Activated CD4-positive, alpha-beta memory T cell treated with anti-CD3 and anti-CD28 coated beads, Interleukin-2, amount 10 ng/mL, durations not matched to agents 7 days and 5 days (primary cell): ENCODE data around the gene LZTS2. TPM values are rescaled to one million over a fixed set of nuclear protein-coding genes. Genes with fewer than 3 reads are reported as not detected.
A peak's percentile ranks its signal among the peaks of the same experiment; 100 is the strongest.

Experiments
- CTCF ChIA-PET: fragments of 350-600 bp; sonication (Branson Sonifier 250); formaldehyde crosslinking; loops from one replicate; lab custom pipeline; 2021; ENCODE audit warnings: antibody characterized with exemption, inconsistent platforms; lab: Charles Lee
- POLR2A ChIA-PET: fragments of 350-600 bp; sonication (Branson Sonifier 250); formaldehyde crosslinking; loops from one replicate; lab custom pipeline; 2021; ENCODE audit warnings: antibody characterized with exemption; lab: Charles Lee
- DNase-seq: peaks from one replicate; pipeline ENCODE4 v3.0.0-alpha.2; 2020
- H3K27ac Mint-ChIP-seq: one replicate; pipeline ENCODE4 v1.8.0; 2021; ENCODE audit warnings: mild to moderate bottlenecking, mixed read lengths
- H3K27me3 Mint-ChIP-seq: one replicate; pipeline ENCODE4 v1.8.0; 2021; ENCODE audit warnings: mixed read lengths
- H3K36me3 Mint-ChIP-seq: one replicate; pipeline ENCODE4 v1.8.0; 2021; ENCODE audit warnings: low read depth, mixed read lengths
- H3K4me1 Mint-ChIP-seq: one replicate; pipeline ENCODE4 v1.8.0; 2021; ENCODE audit warnings: mixed read lengths
- H3K4me3 Mint-ChIP-seq: one replicate; pipeline ENCODE4 v1.8.0; 2021; ENCODE audit warnings: mild to moderate bottlenecking, mixed read lengths
- H3K9me3 Mint-ChIP-seq: one replicate; pipeline ENCODE4 v1.8.0; 2021; ENCODE audit warnings: mixed read lengths
- total RNA-seq, 2 experiments: library from RNA; stranded (reverse); gene quantifications; one replicate each; pipeline ENCODE4 v1.2.3, GENCODE V29; 2021

Gene LZTS2
- total RNA-seq, 2 experiments from 2014 or later = 17.3 to 18.5 TPM

GRCh38 chr10:100981178-100981772, 18.3 kb upstream of the LZTS2 start:
- Mint-ChIP-seq H3K36me3 (peaks cover 3% of the 10 kb centered on the region), H3K4me3 (no peak overlapping the region), H3K9me3 (no peaks in the 10 kb centered on the region), H3K27ac (no peak overlapping the region), H3K4me1 (peaks cover 9% of the 10 kb centered on the region), H3K27me3 (no peaks in the 10 kb centered on the region)
- ChIA-PET CTCF (interaction anchor here (0.7 to 0.9 kb wide), 2 partner anchors 16 to 26 kb away, joined by 3 read pairs; no protein-coding TSS in a partner anchor), POLR2A (no interaction called here)
- no peak for DNase-seq

- Mint-ChIP-seq H3K9me3 (no peaks in the 10 kb centered on the region), H3K4me1 (peaks cover 27% of the 10 kb centered on the region), H3K4me3 (no peak overlapping the region), H3K27ac (no peak overlapping the region), H3K36me3 (peaks cover 7% of the 10 kb centered on the region), H3K27me3 (no peaks in the 10 kb centered on the region)
- DNase-seq = no peak
- POLR2A ChIA-PET = no interaction called here
- CTCF ChIA-PET = no interaction called here
These were observed 16.4 kb upstream of the LZTS2 start for GRCh38 chr10:100982916-100983830.

DNA sequence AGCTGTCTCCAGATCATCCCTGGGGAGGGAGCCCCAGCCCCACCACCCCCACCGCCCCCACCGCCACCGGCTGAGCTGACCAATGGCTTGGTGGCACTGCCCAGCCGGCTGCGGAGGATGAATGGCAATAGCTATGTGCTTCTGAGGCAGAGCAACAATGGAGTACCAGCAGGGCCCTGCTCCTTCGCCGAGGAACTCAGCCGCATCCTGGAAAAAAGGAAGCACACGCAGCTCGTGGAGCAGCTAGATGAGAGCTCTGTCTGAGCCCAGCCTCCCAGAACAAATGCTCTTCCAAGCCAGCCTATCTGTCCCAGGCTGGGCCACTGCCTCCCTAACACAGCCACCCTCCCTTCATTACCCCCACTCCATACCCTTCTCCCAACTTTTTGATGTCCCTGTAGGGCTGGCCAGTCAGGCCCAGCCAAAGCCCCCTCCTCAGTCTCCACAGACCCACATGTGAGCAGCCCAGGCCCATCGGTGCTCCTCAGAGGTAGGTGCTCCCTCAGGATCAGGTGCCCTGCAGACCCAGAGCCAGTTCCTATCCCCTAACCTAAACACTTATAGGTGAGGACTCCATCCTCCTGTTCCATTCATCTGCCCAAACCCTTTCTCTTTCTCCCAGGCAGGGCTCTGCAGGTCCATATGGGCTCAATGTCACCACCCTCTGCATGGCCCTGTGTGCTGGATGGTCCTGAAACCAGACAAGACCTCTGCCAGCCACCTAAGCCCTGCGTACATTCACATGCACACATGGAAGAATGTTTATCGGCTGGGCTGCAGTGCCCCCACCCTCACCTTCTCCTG, 15.5 kb upstream of the LZTS2 start:
- Mint-ChIP-seq H3K27ac (no peak overlapping the region), H3K4me1 (peaks cover 27% of the 10 kb centered on the region), H3K4me3 (no peak overlapping the region), H3K27me3 (no peaks in the 10 kb centered on the region), H3K36me3 (peaks cover 7% of the 10 kb centered on the region), H3K9me3 (no peaks in the 10 kb centered on the region)
- POLR2A ChIA-PET = no interaction called here
- CTCF ChIA-PET = interaction anchor here (1.3 kb wide), 1 partner anchor 14 kb away, joined by 7 read pairs; no protein-coding TSS in a partner anchor
- no peak for DNase-seq

GRCh38 chr10:100984672-100985177, 14.9 kb upstream of the LZTS2 start:
- ChIA-PET POLR2A (no interaction called here), CTCF (interaction anchor here (1.3 kb wide), 1 partner anchor 13 kb away, joined by 7 read pairs; no protein-coding TSS in a partner anchor)
- Mint-ChIP-seq H3K4me3 (no peak overlapping the region), H3K36me3 (peaks cover 7% of the 10 kb centered on the region), H3K9me3 (no peaks in the 10 kb centered on the region), H3K27me3 (no peaks in the 10 kb centered on the region), H3K4me1 (peaks cover 27% of the 10 kb centered on the region), H3K27ac (no peak overlapping the region)
- DNase-seq = no peak

DNA sequence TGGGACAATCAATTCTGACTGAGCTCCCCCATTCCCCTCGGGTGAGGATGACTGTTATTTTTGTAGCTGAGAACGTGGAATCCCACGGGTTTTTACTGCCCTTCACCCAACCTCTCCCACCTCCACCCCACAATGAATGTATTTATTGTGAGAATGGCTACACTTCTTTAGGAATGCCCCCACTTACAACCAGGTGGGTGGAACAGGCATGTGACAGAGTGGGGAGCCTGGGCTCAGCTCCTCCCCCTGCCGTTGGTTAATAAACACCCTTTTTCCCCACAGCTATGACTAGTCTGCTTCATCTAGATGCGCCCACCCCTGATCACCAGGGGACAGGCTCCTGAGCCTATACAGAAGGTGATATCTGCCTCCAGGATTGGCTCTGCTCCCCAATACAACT, 14.3 kb upstream of the LZTS2 start:
- no peak for DNase-seq
- H3K27ac Mint-ChIP-seq = no peak overlapping the region
- H3K4me1 Mint-ChIP-seq = peaks cover 29% of the 10 kb centered on the region
- POLR2A ChIA-PET = interaction anchor here (0.9 kb wide), 1 partner anchor 27 kb away, joined by 3 read pairs; no protein-coding TSS in a partner anchor
- CTCF ChIA-PET = interaction anchor here (1.3 to 2.7 kb wide), 2 partner anchors 12 to 29 kb away, joined by 7 to 11 read pairs; no protein-coding TSS in a partner anchor
- H3K9me3 Mint-ChIP-seq = no peaks in the 10 kb centered on the region
- peaks cover 8% of the 10 kb centered on the region for H3K36me3 Mint-ChIP-seq
- no peak overlapping the region for H3K4me3 Mint-ChIP-seq
- H3K27me3 Mint-ChIP-seq = no peaks in the 10 kb centered on the region

- H3K27ac Mint-ChIP-seq = peak overlapping the region; percentile 81
- CTCF ChIA-PET = interaction anchor here (2.7 kb wide), 1 partner anchor 28 kb away, joined by 11 read pairs; no protein-coding TSS in a partner anchor
- POLR2A ChIA-PET = interaction anchor here (0.9 to 3.3 kb wide), 2 partner anchors 11 to 73 kb away, joined by 4 to 27 read pairs; no protein-coding TSS in a partner anchor
These were observed 13.0 kb upstream of the LZTS2 start for GRCh38 chr10:100986623-100986951.

DNA sequence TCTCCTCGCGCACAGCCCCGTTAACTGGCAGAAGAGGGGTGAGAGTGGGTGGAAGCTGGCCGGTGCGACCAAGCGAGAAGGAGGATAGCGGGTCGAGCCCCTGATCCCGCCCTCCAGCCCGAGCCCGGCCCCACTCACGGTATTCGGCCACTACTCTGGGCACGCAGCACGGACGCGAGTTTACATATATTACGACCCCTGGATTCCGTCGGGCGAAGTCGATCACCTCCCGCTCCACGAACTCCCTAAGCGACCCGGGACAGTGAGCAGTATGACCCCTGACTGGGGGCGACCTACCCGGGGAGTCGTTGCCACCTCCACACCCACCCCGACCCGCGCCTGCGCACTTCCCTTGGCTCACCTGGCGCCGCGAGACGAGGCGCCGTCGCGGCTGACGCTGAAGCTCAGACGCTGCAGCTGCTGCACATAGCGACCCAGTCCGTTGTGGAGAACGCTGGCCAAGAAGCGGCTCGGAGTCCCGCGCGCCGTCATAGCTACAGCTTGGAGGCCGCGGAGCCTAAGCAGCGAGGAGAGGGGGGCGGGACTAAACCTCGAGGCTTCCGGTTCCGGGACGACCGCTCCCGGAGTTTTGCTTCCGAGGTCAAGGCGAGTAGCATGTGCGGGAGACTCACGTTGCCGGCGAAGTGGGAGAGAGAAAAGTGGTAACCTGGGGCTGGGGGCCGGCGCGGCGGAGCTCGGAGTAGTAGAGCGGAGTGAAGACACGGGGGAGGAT, 12.5 kb upstream of the LZTS2 start, which contains the start of the genes MRPL43 and TWNK:
MRPL43 (minus strand) TSS at position 546 of the 733 bp plus-strand sequence; CDS start at position 492, 54 bp downstream.
TWNK (plus strand) TSS at position 592 of the 733 bp plus-strand sequence. CDS start 668 bp downstream, outside the sequence.
- Mint-ChIP-seq H3K9me3 (no peaks in the 10 kb centered on the region), H3K27ac (peak within 1 kb of the TSS; percentile 81), H3K36me3 (peaks cover 19% of the 10 kb centered on the region), H3K4me3 (peak within 1 kb of the TSS; percentile 85), H3K27me3 (no peaks in the 10 kb centered on the region), H3K4me1 (peaks cover 33% of the 10 kb centered on the region)
- ChIA-PET CTCF (interaction anchor here (0.8 to 3.0 kb wide), 4 partner anchors 10 to 118 kb away, joined by 3 to 28 read pairs (median 8); no protein-coding TSS in a partner anchor), POLR2A (interaction anchor here (0.7 to 3.3 kb wide), 2 partner anchors 10 to 11 kb away, joined by 3 to 27 read pairs; no protein-coding TSS in a partner anchor)
- DNase-seq = peak; percentile 87

More at GRCh38 chr10:100986623-100986951, 13.0 kb upstream of the LZTS2 start:
- peaks cover 33% of the 10 kb centered on the region for H3K4me1 Mint-ChIP-seq
- peaks cover 21% of the 10 kb centered on the region for H3K36me3 Mint-ChIP-seq
- H3K27me3 Mint-ChIP-seq = no peaks in the 10 kb centered on the region
- peak overlapping the region; percentile 85 for H3K4me3 Mint-ChIP-seq
- no peaks in the 10 kb centered on the region for H3K9me3 Mint-ChIP-seq
- DNase-seq = no peak

DNA sequence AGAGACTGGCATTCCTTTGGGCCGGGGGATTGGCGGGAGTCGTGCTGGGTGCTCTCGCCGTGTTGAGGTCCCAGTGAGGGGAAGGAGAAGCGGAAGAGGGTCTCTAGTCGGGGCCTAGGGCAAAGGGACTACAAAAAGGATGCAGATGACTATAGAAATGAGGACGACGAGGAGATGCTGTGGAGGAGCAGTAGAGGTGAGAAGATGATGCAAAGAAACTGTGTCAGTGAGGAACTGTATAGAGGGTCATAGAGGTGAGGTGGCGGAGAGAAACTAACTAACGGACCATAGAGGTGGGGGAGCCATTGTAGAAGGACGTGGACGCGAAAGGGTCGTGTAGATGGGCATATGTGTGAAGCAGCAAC, 11.9 kb upstream of the LZTS2 start:
- no peaks in the 10 kb centered on the region for H3K9me3 Mint-ChIP-seq
- H3K27me3 Mint-ChIP-seq = no peaks in the 10 kb centered on the region
- DNase-seq = no peak
- ChIA-PET CTCF (interaction anchor here (0.8 to 3.0 kb wide), 5 partner anchors 10 to 118 kb away, joined by 3 to 28 read pairs (median 4); no protein-coding TSS in a partner anchor), POLR2A (interaction anchor here (0.7 to 3.3 kb wide), 2 partner anchors 10 to 11 kb away, joined by 3 to 27 read pairs; no protein-coding TSS in a partner anchor)
- peaks cover 33% of the 10 kb centered on the region for H3K4me1 Mint-ChIP-seq
- H3K4me3 Mint-ChIP-seq = peak overlapping the region; percentile 85
- peaks cover 18% of the 10 kb centered on the region for H3K36me3 Mint-ChIP-seq
- peak overlapping the region; percentile 81 for H3K27ac Mint-ChIP-seq

DNA sequence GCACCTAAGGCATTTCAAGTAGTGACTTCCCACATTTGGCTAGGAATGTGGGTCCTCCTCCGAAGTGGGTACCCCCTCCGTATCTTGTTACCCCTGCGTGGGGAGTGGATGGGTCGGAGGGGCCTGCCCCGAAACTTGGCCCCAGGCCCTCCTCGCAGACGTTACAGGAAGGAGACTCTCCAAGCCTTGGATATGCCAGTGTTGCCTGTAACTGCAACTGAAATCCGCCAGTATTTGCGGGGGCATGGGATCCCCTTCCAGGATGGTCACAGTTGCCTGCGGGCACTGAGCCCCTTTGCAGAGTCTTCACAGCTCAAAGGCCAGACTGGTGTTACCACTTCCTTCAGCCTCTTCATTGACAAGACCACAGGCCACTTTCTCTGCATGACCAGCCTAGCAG, 11.4 kb upstream of the LZTS2 start:
- DNase-seq = no peak
- peaks cover 21% of the 10 kb centered on the region for H3K36me3 Mint-ChIP-seq
- ChIA-PET CTCF (interaction anchor here (0.9 to 3.0 kb wide), 4 partner anchors 9 to 53 kb away, joined by 3 to 28 read pairs (median 8); no protein-coding TSS in a partner anchor), POLR2A (interaction anchor here (3.3 kb wide), 1 partner anchor 9 kb away, joined by 27 read pairs; no protein-coding TSS in a partner anchor)
- peak overlapping the region; percentile 85 for H3K4me3 Mint-ChIP-seq
- peaks cover 33% of the 10 kb centered on the region for H3K4me1 Mint-ChIP-seq
- H3K9me3 Mint-ChIP-seq = no peaks in the 10 kb centered on the region
- H3K27me3 Mint-ChIP-seq = no peaks in the 10 kb centered on the region
- no peak overlapping the region for H3K27ac Mint-ChIP-seq

DNA sequence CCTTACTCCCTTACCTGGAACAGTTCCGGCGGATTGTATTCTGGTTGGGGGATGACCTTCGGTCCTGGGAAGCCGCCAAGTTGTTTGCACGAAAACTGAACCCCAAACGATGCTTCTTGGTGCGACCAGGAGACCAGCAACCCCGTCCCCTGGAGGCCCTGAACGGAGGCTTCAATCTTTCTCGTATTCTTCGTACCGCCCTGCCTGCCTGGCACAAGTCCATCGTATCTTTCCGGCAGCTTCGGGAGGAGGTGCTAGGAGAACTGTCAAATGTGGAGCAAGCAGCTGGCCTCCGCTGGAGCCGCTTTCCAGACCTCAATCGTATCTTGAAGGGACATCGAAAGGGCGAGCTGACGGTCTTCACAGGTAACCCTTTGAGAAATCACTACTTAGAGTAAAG, 10.5 kb upstream of the LZTS2 start:
- Mint-ChIP-seq H3K27me3 (no peaks in the 10 kb centered on the region), H3K4me1 (peaks cover 33% of the 10 kb centered on the region), H3K36me3 (peaks cover 25% of the 10 kb centered on the region), H3K9me3 (no peaks in the 10 kb centered on the region), H3K4me3 (no peak overlapping the region), H3K27ac (no peak overlapping the region)
- CTCF ChIA-PET = interaction anchor here (1.5 to 3.0 kb wide), 2 partner anchors 8 to 22 kb away, joined by 4 to 28 read pairs; no protein-coding TSS in a partner anchor
- POLR2A ChIA-PET = interaction anchor here (3.3 kb wide), 1 partner anchor 8 kb away, joined by 27 read pairs; no protein-coding TSS in a partner anchor
- no peak for DNase-seq
